Naive B cell (primary cell): ENCODE data around the gene NPSR1. TPM values are rescaled to one million over a fixed set of nuclear protein-coding genes. Genes with fewer than 3 reads are reported as not detected.
"Not testable (repeated sequence)": the region's sequence is repeated elsewhere in the genome, so short reads cannot be mapped to it uniquely, and the experiment has no call there.

Experiments
- ATAC-seq, 2 donors: fragments of 150-1000 bp; cut with Tn5 transposase; 2 replicates each; pipeline ENCODE4 v1.10.0; 2021; ENCODE audit warnings: low read depth in 2 of 2, mild to moderate bottlenecking in 2 of 2, moderate library complexity in 2 of 2
- DNase-seq: peaks from one replicate; pipeline ENCODE4 v3.0.0; 2022
- H3K27ac Mint-ChIP-seq, 6 donors: one replicate each; pipeline ENCODE4 v1.8.0; 2020 to 2022; ENCODE audit warnings: mild to moderate bottlenecking in 6 of 6, mixed read lengths in 6 of 6, moderate library complexity in 5 of 6, inconsistent platforms in 2 of 6
- H3K27me3 Mint-ChIP-seq, 3 donors: one replicate each; pipeline ENCODE4 v1.8.0; 2021 to 2022; ENCODE audit warnings: mixed read lengths in 3 of 3, mild to moderate bottlenecking in 1 of 3
- H3K36me3 Mint-ChIP-seq, 2 donors: one replicate each; pipeline ENCODE4 v1.8.0; 2020 to 2022; ENCODE audit warnings: mixed read lengths in 2 of 2, inconsistent platforms in 1 of 2, mild to moderate bottlenecking in 1 of 2
- H3K4me1 Mint-ChIP-seq, 3 donors: one replicate each; pipeline ENCODE4 v1.8.0; 2020 to 2022; ENCODE audit warnings: mixed read lengths in 3 of 3, inconsistent platforms in 1 of 3, mild to moderate bottlenecking in 1 of 3, moderate library complexity in 1 of 3
- H3K4me3 Mint-ChIP-seq, 8 donors: one replicate each; pipeline ENCODE4 v1.8.0; 2020 to 2022; ENCODE audit warnings: mild to moderate bottlenecking in 8 of 8, mixed read lengths in 8 of 8, moderate library complexity in 8 of 8, inconsistent platforms in 2 of 8
- H3K9me3 Mint-ChIP-seq, 7 donors: one replicate each; pipeline ENCODE4 v1.8.0; 2020 to 2022; ENCODE audit warnings: mixed read lengths in 7 of 7, mild to moderate bottlenecking in 5 of 7, inconsistent platforms in 2 of 7, moderate library complexity in 1 of 7
- polyA plus RNA-seq, 6 donors: library from polyadenylated mRNA; unstranded; fragments of 300-500 nt; fragmentation: Illumina TruSeq; gene quantifications; one replicate each; pipeline ENCODE4 v1.2.3, GENCODE V29; 2021; ENCODE audit warnings: low read depth in 6 of 6

The NPSR1 gene
- polyA plus RNA-seq, 6 donors from 2014 or later: not detected

DNA sequence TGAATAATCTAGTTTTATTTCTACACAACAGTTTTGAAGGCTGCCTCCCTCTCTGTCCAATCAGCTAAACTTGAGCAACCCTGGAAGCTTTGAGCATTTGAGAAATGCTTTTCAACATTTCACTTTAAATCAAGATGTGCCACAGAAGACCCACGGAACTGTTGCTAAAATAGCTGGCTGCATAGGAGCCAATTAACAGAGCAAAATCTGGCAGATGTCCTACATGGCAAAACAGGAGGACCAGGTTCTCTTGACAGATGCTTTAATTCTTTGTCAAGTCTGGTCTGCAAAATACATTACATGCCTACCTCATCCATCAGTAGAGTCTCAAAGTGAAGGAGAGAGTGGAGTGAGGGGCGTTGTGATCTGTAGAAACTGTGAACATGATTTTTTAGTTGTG is 193.4 kb downstream of the NPSR1 start:
- DNase-seq (no peak), ATAC-seq (no peak)
- Mint-ChIP-seq H3K4me1 (no peaks in the 10 kb centered on the region), H3K9me3 (peaks cover 0 to 10% (median 4%) of the 10 kb centered on the region in 7 donors), H3K36me3 (no peaks in the 10 kb centered on the region), H3K27me3 (peaks cover 6 to 14% (median 9%) of the 10 kb centered on the region in 3 donors), H3K4me3 (no peak overlapping the region), H3K27ac (no peak overlapping the region)

- H3K27ac Mint-ChIP-seq, H3K4me3 Mint-ChIP-seq, H3K27me3 Mint-ChIP-seq, ATAC-seq, DNase-seq, H3K4me1 Mint-ChIP-seq: not testable (repeated sequence)
- Mint-ChIP-seq H3K9me3 (peaks cover 8 to 26% (median 16%) of the 10 kb centered on the region in 7 donors), H3K36me3 (peaks cover 7 to 11% of the 10 kb centered on the region in 2 donors)
Observed at GRCh38 chr7:34858444-34858843, 200.4 kb downstream of the NPSR1 start.

- not testable (repeated sequence) for ATAC-seq, H3K27ac Mint-ChIP-seq, H3K4me1 Mint-ChIP-seq, DNase-seq, H3K4me3 Mint-ChIP-seq, H3K27me3 Mint-ChIP-seq
- Mint-ChIP-seq H3K9me3 (peaks cover 8 to 26% (median 18%) of the 10 kb centered on the region in 7 donors), H3K36me3 (peaks cover 7 to 11% of the 10 kb centered on the region in 2 donors)
Observed at GRCh38 chr7:34859281-34859680, 201.3 kb downstream of the NPSR1 start.

GRCh38 chr7:34866222-34866621 is 208.2 kb downstream of the NPSR1 start:
- H3K27me3 Mint-ChIP-seq, DNase-seq, ATAC-seq, H3K27ac Mint-ChIP-seq, H3K4me1 Mint-ChIP-seq, H3K36me3 Mint-ChIP-seq, H3K4me3 Mint-ChIP-seq: not testable (repeated sequence)
- peaks cover 2 to 15% (median 9%) of the 10 kb centered on the region in 7 donors for H3K9me3 Mint-ChIP-seq

DNA sequence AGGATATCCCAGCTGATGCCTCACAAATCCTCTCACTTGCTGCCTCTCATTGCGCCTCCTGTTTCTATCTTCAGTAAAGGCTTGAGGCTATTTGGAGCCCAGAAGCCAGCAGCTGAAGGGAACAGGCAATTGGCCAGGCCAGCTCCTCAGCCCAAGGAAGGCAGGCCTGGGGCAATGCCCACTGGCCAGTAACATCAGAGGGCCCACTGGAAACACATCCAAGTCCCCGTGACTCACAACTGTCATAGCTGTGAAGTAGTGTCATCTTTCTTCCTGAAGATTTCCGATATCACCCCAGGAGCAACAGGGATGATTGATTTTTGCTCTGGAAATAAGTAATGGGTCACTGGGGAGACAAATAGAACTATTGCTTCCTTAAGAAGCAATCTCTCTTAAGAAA is 209.3 kb downstream of the NPSR1 start:
- peaks cover 6 to 18% (median 10%) of the 10 kb centered on the region in 7 donors for H3K9me3 Mint-ChIP-seq
- ATAC-seq, H3K4me1 Mint-ChIP-seq, H3K27me3 Mint-ChIP-seq, H3K36me3 Mint-ChIP-seq, H3K27ac Mint-ChIP-seq, H3K4me3 Mint-ChIP-seq, DNase-seq: not testable (repeated sequence)

DNA sequence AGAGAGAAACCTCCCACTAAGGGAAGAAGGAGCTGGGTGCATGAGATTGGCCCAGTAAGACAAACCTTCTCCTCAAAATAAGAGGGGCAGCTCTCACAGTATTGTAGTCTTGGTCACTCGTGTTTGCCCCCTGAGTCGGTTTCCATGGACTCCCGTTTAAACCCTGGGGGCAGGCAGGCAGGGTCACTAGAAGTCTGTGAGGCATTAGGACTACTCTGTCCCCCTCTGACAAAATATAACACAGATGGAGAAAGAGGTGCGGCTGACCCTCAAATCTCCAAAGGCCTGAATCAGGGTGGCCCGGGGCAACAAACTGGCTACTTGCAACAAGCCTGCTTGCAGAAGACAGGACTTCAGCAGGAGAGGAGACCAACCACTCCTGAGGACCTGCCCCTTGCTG is 210.6 kb downstream of the NPSR1 start:
- not testable (repeated sequence) for H3K4me1 Mint-ChIP-seq, H3K27ac Mint-ChIP-seq, H3K27me3 Mint-ChIP-seq, H3K36me3 Mint-ChIP-seq, DNase-seq, H3K4me3 Mint-ChIP-seq, ATAC-seq
- H3K9me3 Mint-ChIP-seq: peaks cover 8 to 17% (median 10%) of the 10 kb centered on the region in 7 donors

DNA sequence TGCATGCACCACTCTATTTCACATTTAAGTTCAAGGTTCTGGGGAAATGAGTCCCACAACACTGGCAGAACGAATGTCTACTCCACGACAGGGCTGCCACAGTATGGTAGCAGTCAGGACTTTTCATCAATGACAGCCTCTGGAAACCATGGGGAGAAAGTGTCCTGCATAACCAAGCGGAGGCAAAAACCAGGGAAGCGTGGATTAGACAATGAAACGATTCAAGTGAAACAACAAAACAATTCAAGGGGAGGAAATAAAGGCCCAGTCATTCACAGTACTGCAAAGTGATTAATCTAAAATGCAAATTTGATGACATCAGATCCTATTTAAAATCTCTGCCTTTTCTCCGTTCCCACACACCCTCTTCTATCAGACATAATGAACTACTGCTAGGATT is 211.0 kb downstream of the NPSR1 start:
- Mint-ChIP-seq H3K27ac (no peak overlapping the region), H3K36me3 (no peaks in the 10 kb centered on the region), H3K9me3 (peaks cover 8 to 17% (median 10%) of the 10 kb centered on the region in 7 donors), H3K4me1 (no peaks in the 10 kb centered on the region), H3K27me3 (no peaks in the 10 kb centered on the region), H3K4me3 (no peak overlapping the region)
- no peak for DNase-seq
- ATAC-seq: no peak

DNA sequence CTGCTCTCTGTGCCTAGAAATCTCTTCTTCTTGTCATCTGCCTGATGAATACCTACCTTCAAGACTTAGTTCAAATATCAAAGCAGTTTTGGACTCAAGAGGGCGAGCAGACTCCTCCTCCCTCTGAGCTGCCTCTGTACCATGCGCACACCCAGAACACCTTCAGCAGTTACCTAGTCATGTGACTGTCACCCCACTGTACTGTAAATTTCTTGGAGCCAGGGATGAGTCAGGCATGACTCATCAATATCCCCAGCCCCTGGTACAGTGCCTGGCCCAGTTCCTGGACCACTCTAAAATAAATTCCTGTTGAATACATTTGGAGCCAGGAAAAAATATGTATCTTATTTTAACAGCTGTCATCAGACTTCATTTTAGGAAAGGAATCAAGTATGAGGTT is 212.0 kb downstream of the NPSR1 start:
- H3K4me3 Mint-ChIP-seq, ATAC-seq, DNase-seq, H3K36me3 Mint-ChIP-seq, H3K4me1 Mint-ChIP-seq, H3K27me3 Mint-ChIP-seq, H3K27ac Mint-ChIP-seq: not testable (repeated sequence)
- peaks cover 6 to 17% (median 8%) of the 10 kb centered on the region in 7 donors for H3K9me3 Mint-ChIP-seq

DNA sequence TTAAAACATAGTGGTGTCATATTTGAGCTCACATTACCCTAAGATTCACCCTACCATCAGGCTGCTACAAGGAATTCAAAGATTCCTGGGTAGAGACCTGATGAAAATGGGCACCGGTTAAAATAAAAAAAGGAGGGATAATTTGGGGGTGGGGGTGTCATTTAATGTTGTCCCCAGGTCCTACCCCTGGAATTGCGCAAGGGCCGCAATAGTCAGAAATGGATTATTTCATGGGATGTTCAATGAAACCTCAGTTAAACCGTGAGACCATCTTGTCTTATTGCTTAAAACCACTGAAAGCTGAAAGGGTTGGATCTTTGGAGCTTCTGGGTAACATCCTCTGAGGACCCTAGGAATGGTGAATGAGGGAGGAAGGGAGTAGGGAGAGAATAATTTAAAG is 216.3 kb downstream of the NPSR1 start:
- not testable (repeated sequence) for H3K4me1 Mint-ChIP-seq, H3K27me3 Mint-ChIP-seq, H3K27ac Mint-ChIP-seq, H3K4me3 Mint-ChIP-seq, H3K36me3 Mint-ChIP-seq, DNase-seq, ATAC-seq
- peaks cover 6 to 17% (median 8%) of the 10 kb centered on the region in 7 donors for H3K9me3 Mint-ChIP-seq

GRCh38 chr7:34875481-34875880 is 217.5 kb downstream of the NPSR1 start:
- no peak overlapping the region for H3K27ac Mint-ChIP-seq
- peaks cover 5 to 17% (median 7%) of the 10 kb centered on the region in 7 donors for H3K9me3 Mint-ChIP-seq
- DNase-seq (no peak), ATAC-seq (no peak)
- peaks cover 0 to 6% (median 0%) of the 10 kb centered on the region in 3 donors for H3K27me3 Mint-ChIP-seq
- no peaks in the 10 kb centered on the region for H3K36me3 Mint-ChIP-seq
- no peaks in the 10 kb centered on the region for H3K4me1 Mint-ChIP-seq
- peak overlapping the region in 1 of 8 donors; percentile 37 for H3K4me3 Mint-ChIP-seq

GRCh38 chr7:34878944-34879735 is 221.1 kb downstream of the NPSR1 start:
- DNase-seq, H3K4me3 Mint-ChIP-seq, ATAC-seq, H3K4me1 Mint-ChIP-seq, H3K27ac Mint-ChIP-seq, H3K27me3 Mint-ChIP-seq: not testable (repeated sequence)
- Mint-ChIP-seq H3K9me3 (peaks cover 7 to 31% (median 16%) of the 10 kb centered on the region in 7 donors), H3K36me3 (peaks cover 0 to 19% of the 10 kb centered on the region in 2 donors)

- Mint-ChIP-seq H3K27ac (no peak overlapping the region), H3K4me3 (no peak overlapping the region), H3K36me3 (peaks cover 0 to 20% of the 10 kb centered on the region in 2 donors), H3K9me3 (peaks cover 12 to 32% (median 16%) of the 10 kb centered on the region in 7 donors), H3K27me3 (peaks cover 0 to 6% (median 0%) of the 10 kb centered on the region in 3 donors), H3K4me1 (no peaks in the 10 kb centered on the region)
- ATAC-seq: no peak
- DNase-seq: no peak
Observed at GRCh38 chr7:34879871-34880270, 221.9 kb downstream of the NPSR1 start.

- H3K4me3 Mint-ChIP-seq, DNase-seq, H3K4me1 Mint-ChIP-seq, H3K27ac Mint-ChIP-seq, ATAC-seq: not testable (repeated sequence)
- H3K36me3 Mint-ChIP-seq: peaks cover 0 to 20% of the 10 kb centered on the region in 2 donors
- H3K9me3 Mint-ChIP-seq: peaks cover 15 to 39% (median 18%) of the 10 kb centered on the region in 7 donors
- peaks cover 0 to 12% (median 4%) of the 10 kb centered on the region in 3 donors for H3K27me3 Mint-ChIP-seq
Observed at GRCh38 chr7:34883855-34884254, 225.8 kb downstream of the NPSR1 start.

- Mint-ChIP-seq H3K27ac (no peak overlapping the region), H3K9me3 (peaks cover 12 to 25% (median 15%) of the 10 kb centered on the region in 7 donors), H3K27me3 (peaks cover 0 to 22% (median 6%) of the 10 kb centered on the region in 3 donors), H3K36me3 (peaks cover 0 to 15% of the 10 kb centered on the region in 2 donors), H3K4me1 (no peaks in the 10 kb centered on the region), H3K4me3 (no peak overlapping the region)
- DNase-seq: no peak
- no peak for ATAC-seq
Observed at GRCh38 chr7:34886856-34887255, 228.8 kb downstream of the NPSR1 start.
